Testis (tissue), 2 donors: Measurements from ENCODE around the gene MYO18A.

Experiments
- POLR2A ChIP-seq: fragments of 450-650 bp; IDR thresholded peaks from one replicate; pipeline ENCODE4 v1.6.1; 2017; ENCODE audit warnings: antibody characterized with exemption, mild to moderate bottlenecking, moderate library complexity
- TF ChIP-seq, protein P1 (sequence below), 3 experiments: fragments of 450-650 bp in 2 of 3; fragments of 200-600 bp in 1 of 3; sonication (generic) in 1 of 3; IDR thresholded peaks; one replicate each; pipeline ENCODE4 v1.5.1; 2016 to 2019; ENCODE audit warnings: antibody characterized with exemption in 3 of 3, mild to moderate bottlenecking in 2 of 3, moderate library complexity in 1 of 3

- TF ChIP-seq, protein P1, sequence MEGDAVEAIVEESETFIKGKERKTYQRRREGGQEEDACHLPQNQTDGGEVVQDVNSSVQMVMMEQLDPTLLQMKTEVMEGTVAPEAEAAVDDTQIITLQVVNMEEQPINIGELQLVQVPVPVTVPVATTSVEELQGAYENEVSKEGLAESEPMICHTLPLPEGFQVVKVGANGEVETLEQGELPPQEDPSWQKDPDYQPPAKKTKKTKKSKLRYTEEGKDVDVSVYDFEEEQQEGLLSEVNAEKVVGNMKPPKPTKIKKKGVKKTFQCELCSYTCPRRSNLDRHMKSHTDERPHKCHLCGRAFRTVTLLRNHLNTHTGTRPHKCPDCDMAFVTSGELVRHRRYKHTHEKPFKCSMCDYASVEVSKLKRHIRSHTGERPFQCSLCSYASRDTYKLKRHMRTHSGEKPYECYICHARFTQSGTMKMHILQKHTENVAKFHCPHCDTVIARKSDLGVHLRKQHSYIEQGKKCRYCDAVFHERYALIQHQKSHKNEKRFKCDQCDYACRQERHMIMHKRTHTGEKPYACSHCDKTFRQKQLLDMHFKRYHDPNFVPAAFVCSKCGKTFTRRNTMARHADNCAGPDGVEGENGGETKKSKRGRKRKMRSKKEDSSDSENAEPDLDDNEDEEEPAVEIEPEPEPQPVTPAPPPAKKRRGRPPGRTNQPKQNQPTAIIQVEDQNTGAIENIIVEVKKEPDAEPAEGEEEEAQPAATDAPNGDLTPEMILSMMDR (IDR thresholded peaks at IDR 0.05) = no peak
- TF ChIP-seq POLR2A = no peak
These were observed 14.5 kb upstream of the MYO18A start for GRCh38 chr17:29194669-29195068.
